ENCODE results near the gene CCR9. TPM values are rescaled to one million over a fixed set of nuclear protein-coding genes. Genes with fewer than 3 reads are reported as not detected.
A peak's percentile ranks its signal among the peaks of the same experiment; 100 is the strongest.

Gene CCR9, protein sequence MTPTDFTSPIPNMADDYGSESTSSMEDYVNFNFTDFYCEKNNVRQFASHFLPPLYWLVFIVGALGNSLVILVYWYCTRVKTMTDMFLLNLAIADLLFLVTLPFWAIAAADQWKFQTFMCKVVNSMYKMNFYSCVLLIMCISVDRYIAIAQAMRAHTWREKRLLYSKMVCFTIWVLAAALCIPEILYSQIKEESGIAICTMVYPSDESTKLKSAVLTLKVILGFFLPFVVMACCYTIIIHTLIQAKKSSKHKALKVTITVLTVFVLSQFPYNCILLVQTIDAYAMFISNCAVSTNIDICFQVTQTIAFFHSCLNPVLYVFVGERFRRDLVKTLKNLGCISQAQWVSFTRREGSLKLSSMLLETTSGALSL
- polyA plus RNA-seq (2011; rRNA removed) (not detected in 2 replicates), polyA minus RNA-seq (2011; rRNA and poly(A)+ RNA removed) (not detected in 2 replicates)

DNA sequence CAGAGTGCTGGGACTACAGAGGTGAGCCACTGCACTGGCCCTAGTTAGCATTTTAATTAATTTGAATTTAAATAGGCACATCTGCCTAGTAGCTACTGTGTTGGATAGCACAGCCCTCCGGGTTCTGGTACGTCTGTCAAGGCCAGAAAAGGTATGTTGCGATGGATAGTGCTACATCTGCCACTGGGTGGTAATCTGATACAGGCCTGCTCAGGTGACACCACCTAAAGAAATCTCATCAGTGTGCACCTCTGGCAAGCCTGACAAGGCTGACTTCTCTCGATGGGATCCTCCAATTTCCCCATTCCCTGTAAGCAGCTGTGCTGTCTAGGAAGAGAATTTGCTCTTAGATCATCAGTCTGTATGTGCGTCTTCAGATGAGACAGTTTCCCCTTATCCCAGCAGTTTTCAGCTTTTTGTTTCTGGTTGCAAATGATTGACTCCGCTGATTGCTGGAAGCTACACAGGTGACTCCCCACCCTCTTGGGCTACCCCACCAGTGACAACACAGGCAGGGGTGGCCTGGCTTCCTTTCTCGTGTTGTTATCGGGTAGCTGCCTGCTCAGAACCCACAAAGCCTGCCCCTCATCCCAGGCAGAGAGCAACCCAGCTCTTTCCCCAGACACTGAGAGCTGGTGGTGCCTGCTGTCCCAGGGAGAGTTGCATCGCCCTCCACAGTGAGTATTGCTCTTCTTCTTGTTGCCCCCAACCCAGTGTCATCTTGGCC lies at the start of gene CCR9:
TSS of gene CCR9 (plus strand) at position 565 of the 727 bp plus-strand sequence. CDS start 8,391 bp downstream, outside the sequence.
- POLR2A ChIA-PET = no interaction called here
- TF ChIP-seq, protein P1, sequence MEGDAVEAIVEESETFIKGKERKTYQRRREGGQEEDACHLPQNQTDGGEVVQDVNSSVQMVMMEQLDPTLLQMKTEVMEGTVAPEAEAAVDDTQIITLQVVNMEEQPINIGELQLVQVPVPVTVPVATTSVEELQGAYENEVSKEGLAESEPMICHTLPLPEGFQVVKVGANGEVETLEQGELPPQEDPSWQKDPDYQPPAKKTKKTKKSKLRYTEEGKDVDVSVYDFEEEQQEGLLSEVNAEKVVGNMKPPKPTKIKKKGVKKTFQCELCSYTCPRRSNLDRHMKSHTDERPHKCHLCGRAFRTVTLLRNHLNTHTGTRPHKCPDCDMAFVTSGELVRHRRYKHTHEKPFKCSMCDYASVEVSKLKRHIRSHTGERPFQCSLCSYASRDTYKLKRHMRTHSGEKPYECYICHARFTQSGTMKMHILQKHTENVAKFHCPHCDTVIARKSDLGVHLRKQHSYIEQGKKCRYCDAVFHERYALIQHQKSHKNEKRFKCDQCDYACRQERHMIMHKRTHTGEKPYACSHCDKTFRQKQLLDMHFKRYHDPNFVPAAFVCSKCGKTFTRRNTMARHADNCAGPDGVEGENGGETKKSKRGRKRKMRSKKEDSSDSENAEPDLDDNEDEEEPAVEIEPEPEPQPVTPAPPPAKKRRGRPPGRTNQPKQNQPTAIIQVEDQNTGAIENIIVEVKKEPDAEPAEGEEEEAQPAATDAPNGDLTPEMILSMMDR (IDR thresholded peaks at IDR 0.05; ENCODE audit: low read depth, low read length) = no peak
- no peak within 1 kb of the TSS for H3K27ac ChIP-seq (ENCODE audit: low read depth, low read length)
- CTCF ChIA-PET = no interaction called here
- DNase-seq (ENCODE audit: low read depth, low spot score) = no peak
- H3K9me3 ChIP-seq (ENCODE audit: control insufficient read depth, insufficient read depth, low read length) = no peaks in the 10 kb centered on the region
- H3K4me3 ChIP-seq (ENCODE audit: low read depth, low read length) = no peak within 1 kb of the TSS
- H3K27me3 ChIP-seq (ENCODE audit: control insufficient read depth, insufficient read depth, low read length) = peaks cover 30% of the 10 kb centered on the region

DNA sequence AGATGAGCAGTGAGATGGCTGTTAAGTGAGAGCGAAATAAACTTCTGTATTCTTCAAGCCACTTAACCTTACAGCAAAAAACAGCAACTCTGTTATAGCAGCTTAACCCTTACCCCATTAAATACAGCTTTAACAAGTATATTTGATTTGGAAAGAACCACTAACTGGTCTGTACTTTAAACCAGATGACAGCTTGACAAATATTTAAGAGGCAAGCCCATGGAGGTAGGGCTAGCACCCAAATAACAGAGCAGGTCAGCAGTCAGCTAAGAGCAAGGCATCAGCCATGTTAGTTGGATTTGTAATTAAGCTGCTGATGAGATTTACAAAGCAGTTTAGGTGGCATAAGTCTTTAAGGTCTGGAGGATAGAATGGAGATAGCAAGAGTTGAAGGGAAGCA lies 47.9 kb upstream of the CCR9 start:
- DNase-seq (ENCODE audit: low read depth, low spot score) = no peak
- Histone ChIP-seq H3K27ac (ENCODE audit: low read depth, low read length) (no peak overlapping the region), H3K27me3 (ENCODE audit: control insufficient read depth, insufficient read depth, low read length) (no peaks in the 10 kb centered on the region), H3K9me3 (ENCODE audit: control insufficient read depth, insufficient read depth, low read length) (peaks cover 4% of the 10 kb centered on the region; the same call in 1 of the 2 replicates), H3K4me3 (ENCODE audit: low read depth, low read length) (no peak overlapping the region)
- ChIA-PET POLR2A (no interaction called here), CTCF (no interaction called here)
- TF ChIP-seq, protein P1 (IDR thresholded peaks at IDR 0.05; ENCODE audit: low read depth, low read length) = no peak

DNA sequence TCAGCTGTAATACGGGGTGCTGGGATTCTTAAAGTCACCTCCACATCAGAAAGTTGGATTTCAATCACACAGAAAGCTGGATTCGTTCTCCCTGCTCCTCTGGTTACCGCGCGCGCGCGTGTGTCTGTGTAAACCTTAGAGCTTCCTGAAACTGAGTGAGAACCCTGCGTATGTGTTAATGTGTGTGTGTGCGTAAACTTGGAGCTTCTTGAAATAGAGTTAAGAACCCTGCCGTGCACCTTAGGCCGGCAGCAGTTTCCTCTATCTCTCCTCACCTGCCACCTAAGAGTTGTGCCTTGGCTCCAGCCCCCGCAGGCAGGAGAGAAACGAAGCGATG lies 45.0 kb upstream of the CCR9 start:
- H3K9me3 ChIP-seq (ENCODE audit: control insufficient read depth, insufficient read depth, low read length) = peaks cover 4% of the 10 kb centered on the region; the same call in 1 of the 2 replicates
- ChIA-PET CTCF (interaction anchor here (1.0 to 2.0 kb wide), 3 partner anchors 9 to 238 kb away, joined by 3 to 10 read pairs (median 4); no protein-coding TSS in a partner anchor), POLR2A (no interaction called here)
- peak overlapping the region; percentile 93 for H3K4me3 ChIP-seq (ENCODE audit: low read depth, low read length)
- TF ChIP-seq, protein P1 (IDR thresholded peaks at IDR 0.05; ENCODE audit: low read depth, low read length) = no peak
- H3K27ac ChIP-seq (ENCODE audit: low read depth, low read length) = peak overlapping the region; percentile 58
- DNase-seq (ENCODE audit: low read depth, low spot score) = no peak
- H3K27me3 ChIP-seq (ENCODE audit: control insufficient read depth, insufficient read depth, low read length) = peaks cover 7% of the 10 kb centered on the region

DNA sequence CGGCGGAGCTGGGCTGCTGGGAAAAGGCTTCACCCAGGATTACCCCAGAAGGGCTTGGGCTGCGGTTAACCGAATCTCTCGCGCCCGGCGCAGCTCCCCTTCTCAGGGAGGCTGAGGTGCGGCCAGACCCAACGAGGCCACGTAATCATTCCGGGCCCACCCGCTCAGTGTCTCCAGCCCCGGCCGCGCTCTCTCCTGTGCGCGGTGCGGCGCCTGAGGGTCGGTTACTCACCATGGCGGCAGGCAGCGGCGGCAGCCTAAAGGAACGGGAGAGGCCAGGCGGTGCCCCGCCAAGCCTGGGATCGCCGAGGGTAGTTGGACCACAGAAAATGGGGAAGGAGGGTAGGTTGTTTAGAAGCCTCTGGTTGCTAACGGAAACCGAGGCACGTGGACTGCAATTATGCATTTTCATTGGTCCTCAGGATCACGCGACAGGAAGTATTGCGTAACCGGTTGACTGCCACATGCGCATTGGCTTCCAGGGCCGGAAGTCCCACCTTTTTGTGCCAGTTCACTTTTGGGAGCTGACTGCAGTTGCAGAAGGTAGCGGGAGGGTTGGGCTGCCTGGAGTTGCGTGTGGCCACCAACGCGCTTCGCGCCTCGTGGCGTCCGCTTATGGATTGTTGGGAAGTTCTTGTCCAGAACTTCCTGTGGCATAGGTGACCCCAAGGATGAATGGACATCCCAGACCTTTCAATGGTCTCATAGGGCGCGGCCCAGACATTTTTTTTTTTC lies 44.4 kb upstream of the CCR9 start, which contains the start of gene LZTFL1:
TSS of gene LZTFL1 (minus strand) at position 363 of the 735 bp plus-strand sequence. CDS start at position 235, 128 bp downstream.
- peak; percentile 92 for DNase-seq (ENCODE audit: low read depth, low spot score)
- ChIA-PET CTCF (interaction anchor here (1.4 to 2.0 kb wide), 2 partner anchors 87 to 237 kb away, joined by 5 to 10 read pairs; no protein-coding TSS in a partner anchor), POLR2A (no interaction called here)
- Histone ChIP-seq H3K27ac (ENCODE audit: low read depth, low read length) (peak within 1 kb of the TSS; percentile 58), H3K27me3 (ENCODE audit: control insufficient read depth, insufficient read depth, low read length) (peaks cover 7% of the 10 kb centered on the region), H3K4me3 (ENCODE audit: low read depth, low read length) (peak within 1 kb of the TSS; percentile 93), H3K9me3 (ENCODE audit: control insufficient read depth, insufficient read depth, low read length) (peaks cover 4% of the 10 kb centered on the region; the same call in 1 of the 2 replicates)
- TF ChIP-seq, protein P1 (IDR thresholded peaks at IDR 0.05; ENCODE audit: low read depth, low read length) = no peak

All from AG04450 (cell line).